Measurements from ENCODE around the gene SLC6A11.

DNA sequence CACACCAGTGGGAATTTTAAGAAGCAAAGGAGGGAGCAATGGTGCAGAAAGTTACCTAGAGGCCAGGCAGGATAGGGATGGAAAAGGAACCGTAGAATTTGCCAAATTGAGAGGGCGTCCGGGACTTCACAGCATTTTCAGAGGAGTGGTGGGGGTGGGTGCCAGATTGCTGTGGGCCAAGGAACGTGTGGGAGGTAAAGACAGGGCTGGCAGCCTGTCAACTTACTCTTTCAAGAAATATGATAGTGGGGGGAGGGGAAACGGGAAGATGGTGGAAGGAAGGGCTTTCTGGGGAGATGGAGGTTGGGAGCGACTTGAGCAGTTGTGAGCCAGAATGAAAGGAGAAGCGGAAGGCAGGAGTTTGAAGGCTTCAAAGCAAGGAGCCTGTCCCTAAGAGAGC lies 1.4 kb upstream of the SLC6A11 start:
- TF ChIP-seq ESRRG (CRISPR knock-in tag; IDR thresholded peaks at IDR 0.05) (no peak), OSR1 (CRISPR knock-in tag; IDR thresholded peaks at IDR 0.05) (no peak), CSDC2 (CRISPR knock-in tag; IDR thresholded peaks at IDR 0.05) (no peak), ZNF565 (CRISPR knock-in tag; conservative IDR thresholded peaks at IDR 0.05; ENCODE audit: low read depth) (no peak), SNAI2 (CRISPR knock-in tag; IDR thresholded peaks at IDR 0.05) (no peak), TOX (CRISPR knock-in tag; IDR thresholded peaks at IDR 0.05; ENCODE audit: borderline replicate concordance) (no peak), GLIS3 (CRISPR knock-in tag; IDR thresholded peaks at IDR 0.05) (no peak)
- TF ChIP-seq, protein P1, sequence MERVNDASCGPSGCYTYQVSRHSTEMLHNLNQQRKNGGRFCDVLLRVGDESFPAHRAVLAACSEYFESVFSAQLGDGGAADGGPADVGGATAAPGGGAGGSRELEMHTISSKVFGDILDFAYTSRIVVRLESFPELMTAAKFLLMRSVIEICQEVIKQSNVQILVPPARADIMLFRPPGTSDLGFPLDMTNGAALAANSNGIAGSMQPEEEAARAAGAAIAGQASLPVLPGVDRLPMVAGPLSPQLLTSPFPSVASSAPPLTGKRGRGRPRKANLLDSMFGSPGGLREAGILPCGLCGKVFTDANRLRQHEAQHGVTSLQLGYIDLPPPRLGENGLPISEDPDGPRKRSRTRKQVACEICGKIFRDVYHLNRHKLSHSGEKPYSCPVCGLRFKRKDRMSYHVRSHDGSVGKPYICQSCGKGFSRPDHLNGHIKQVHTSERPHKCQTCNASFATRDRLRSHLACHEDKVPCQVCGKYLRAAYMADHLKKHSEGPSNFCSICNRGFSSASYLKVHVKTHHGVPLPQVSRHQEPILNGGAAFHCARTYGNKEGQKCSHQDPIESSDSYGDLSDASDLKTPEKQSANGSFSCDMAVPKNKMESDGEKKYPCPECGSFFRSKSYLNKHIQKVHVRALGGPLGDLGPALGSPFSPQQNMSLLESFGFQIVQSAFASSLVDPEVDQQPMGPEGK (CRISPR knock-in tag; IDR thresholded peaks at IDR 0.05; ENCODE audit: borderline replicate concordance): no peak
- TF ChIP-seq, protein P2, sequence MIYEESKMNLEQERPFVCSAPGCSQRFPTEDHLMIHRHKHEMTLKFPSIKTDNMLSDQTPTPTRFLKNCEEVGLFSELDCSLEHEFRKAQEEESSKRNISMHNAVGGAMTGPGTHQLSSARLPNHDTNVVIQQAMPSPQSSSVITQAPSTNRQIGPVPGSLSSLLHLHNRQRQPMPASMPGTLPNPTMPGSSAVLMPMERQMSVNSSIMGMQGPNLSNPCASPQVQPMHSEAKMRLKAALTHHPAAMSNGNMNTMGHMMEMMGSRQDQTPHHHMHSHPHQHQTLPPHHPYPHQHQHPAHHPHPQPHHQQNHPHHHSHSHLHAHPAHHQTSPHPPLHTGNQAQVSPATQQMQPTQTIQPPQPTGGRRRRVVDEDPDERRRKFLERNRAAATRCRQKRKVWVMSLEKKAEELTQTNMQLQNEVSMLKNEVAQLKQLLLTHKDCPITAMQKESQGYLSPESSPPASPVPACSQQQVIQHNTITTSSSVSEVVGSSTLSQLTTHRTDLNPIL (CRISPR knock-in tag; IDR thresholded peaks at IDR 0.05; ENCODE audit: low read depth): no peak
- TF ChIP-seq, protein P3, sequence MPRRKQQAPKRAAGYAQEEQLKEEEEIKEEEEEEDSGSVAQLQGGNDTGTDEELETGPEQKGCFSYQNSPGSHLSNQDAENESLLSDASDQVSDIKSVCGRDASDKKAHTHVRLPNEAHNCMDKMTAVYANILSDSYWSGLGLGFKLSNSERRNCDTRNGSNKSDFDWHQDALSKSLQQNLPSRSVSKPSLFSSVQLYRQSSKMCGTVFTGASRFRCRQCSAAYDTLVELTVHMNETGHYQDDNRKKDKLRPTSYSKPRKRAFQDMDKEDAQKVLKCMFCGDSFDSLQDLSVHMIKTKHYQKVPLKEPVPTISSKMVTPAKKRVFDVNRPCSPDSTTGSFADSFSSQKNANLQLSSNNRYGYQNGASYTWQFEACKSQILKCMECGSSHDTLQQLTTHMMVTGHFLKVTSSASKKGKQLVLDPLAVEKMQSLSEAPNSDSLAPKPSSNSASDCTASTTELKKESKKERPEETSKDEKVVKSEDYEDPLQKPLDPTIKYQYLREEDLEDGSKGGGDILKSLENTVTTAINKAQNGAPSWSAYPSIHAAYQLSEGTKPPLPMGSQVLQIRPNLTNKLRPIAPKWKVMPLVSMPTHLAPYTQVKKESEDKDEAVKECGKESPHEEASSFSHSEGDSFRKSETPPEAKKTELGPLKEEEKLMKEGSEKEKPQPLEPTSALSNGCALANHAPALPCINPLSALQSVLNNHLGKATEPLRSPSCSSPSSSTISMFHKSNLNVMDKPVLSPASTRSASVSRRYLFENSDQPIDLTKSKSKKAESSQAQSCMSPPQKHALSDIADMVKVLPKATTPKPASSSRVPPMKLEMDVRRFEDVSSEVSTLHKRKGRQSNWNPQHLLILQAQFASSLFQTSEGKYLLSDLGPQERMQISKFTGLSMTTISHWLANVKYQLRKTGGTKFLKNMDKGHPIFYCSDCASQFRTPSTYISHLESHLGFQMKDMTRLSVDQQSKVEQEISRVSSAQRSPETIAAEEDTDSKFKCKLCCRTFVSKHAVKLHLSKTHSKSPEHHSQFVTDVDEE (CRISPR knock-in tag; IDR thresholded peaks at IDR 0.05): no peak
- TF ChIP-seq, protein P4, sequence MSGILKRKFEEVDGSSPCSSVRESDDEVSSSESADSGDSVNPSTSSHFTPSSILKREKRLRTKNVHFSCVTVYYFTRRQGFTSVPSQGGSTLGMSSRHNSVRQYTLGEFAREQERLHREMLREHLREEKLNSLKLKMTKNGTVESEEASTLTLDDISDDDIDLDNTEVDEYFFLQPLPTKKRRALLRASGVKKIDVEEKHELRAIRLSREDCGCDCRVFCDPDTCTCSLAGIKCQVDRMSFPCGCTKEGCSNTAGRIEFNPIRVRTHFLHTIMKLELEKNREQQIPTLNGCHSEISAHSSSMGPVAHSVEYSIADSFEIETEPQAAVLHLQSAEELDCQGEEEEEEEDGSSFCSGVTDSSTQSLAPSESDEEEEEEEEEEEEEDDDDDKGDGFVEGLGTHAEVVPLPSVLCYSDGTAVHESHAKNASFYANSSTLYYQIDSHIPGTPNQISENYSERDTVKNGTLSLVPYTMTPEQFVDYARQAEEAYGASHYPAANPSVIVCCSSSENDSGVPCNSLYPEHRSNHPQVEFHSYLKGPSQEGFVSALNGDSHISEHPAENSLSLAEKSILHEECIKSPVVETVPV (CRISPR knock-in tag; IDR thresholded peaks at IDR 0.05): no peak

Measured in SK-N-SH treated with all-trans-retinoic acid at 6 μM for 48 hours (cell line).